ENCODE data around the gene REST.
"Not testable (repeated sequence)": the region's sequence is repeated elsewhere in the genome, so short reads cannot be mapped to it uniquely, and the experiment has no call there.

The REST gene

DNA sequence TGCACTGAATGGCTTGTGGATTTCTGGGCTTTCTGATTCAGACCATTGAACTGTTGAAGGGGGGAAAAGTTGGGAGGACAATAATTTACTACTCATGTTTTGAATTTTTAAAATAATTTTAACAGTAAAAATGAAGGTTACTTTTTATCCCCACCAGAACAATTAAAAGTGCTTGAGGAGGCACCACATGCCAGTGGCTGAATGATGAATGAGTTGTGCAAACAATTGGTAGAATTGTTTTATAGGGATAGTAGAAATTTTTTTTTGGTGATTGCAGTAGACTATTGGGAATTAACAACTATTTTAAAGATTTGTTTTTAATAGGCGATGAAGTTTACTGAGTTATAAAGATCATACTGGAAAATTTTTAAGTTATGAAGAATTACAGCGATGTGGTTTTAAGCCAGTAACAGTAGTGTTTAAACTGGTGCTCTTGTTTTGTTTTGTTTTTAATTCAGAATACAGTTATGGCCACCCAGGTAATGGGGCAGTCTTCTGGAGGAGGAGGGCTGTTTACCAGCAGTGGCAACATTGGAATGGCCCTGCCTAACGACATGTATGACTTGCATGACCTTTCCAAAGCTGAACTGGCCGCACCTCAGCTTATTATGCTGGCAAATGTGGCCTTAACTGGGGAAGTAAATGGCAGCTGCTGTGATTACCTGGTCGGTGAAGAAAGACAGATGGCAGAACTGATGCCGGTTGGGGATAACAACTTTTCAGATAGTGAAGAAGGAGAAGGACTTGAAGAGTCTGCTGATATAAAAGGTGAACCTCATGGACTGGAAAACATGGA is 2.7 kb downstream of the REST start:
- no peak for DNase-seq

- DNase-seq: no peak
Measured at GRCh38 chr4:56914336-56914735, 6.6 kb downstream of the REST start.

- DNase-seq: not testable (repeated sequence)
Measured at GRCh38 chr4:56914977-56915376, 7.3 kb downstream of the REST start.

DNA sequence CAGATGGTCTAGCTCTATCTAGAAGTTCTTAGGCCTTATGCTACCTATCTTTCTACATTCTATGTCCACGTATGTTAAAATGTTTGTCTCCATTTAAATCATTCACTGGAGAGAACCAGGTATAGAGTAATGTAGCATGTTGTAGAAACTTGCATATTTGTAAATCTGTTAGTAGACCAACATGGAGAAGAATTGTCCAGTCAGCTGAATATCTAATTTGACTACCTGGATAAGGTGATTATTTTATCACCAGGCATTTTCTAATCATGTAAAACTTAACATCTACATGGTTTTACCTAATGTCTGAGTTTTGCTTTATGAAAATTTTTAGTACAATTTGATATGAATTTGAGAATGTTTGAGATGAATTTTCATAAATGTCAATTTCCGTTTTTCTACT is 19.5 kb downstream of the REST start:
- no peak for DNase-seq

- no peak for DNase-seq
Measured at GRCh38 chr4:56930638-56931037, 22.9 kb downstream of the REST start.

DNA sequence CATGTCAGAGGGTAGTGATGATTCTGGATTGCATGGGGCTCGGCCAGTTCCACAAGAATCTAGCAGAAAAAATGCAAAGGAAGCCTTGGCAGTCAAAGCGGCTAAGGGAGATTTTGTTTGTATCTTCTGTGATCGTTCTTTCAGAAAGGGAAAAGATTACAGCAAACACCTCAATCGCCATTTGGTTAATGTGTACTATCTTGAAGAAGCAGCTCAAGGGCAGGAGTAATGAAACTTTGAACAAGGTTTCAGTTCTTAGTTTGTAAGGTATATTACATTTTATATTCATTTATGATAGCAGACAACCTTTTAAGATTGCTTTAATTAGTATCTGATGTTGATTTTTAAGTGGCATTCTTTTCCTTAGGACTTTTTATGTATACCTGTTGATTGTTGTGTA is 24.2 kb downstream of the REST start:
- no peak for DNase-seq

- no peak for DNase-seq
Measured at GRCh38 chr4:56937262-56937661, 29.6 kb downstream of the REST start.

DNA sequence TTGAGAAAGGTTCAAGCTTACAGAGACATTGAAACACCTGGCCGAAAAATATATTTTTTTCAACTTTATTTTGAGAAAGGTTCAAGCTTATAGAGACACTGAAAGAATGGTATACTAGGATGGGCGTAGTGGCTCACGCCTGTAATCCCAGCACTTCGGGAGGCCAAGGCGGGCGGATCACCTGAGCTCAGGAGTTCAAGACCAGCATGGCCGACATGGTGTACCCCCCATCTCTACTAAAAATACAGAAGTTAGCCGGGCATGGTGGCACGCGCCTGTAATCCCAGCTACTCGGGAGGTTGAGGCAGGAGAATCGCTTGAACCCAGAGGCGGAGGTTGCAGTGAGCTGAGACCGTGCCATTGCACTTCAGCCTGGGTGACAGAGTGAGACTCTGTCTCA is 32.1 kb downstream of the REST start:
- DNase-seq: not testable (repeated sequence)

- no peak for DNase-seq
Measured at GRCh38 chr4:56940403-56940802, 32.7 kb downstream of the REST start.

- no peak for DNase-seq
Measured at GRCh38 chr4:56940971-56941370, 33.3 kb downstream of the REST start.

GRCh38 chr4:56941403-56941802 is 33.7 kb downstream of the REST start:
- DNase-seq: no peak

DNA sequence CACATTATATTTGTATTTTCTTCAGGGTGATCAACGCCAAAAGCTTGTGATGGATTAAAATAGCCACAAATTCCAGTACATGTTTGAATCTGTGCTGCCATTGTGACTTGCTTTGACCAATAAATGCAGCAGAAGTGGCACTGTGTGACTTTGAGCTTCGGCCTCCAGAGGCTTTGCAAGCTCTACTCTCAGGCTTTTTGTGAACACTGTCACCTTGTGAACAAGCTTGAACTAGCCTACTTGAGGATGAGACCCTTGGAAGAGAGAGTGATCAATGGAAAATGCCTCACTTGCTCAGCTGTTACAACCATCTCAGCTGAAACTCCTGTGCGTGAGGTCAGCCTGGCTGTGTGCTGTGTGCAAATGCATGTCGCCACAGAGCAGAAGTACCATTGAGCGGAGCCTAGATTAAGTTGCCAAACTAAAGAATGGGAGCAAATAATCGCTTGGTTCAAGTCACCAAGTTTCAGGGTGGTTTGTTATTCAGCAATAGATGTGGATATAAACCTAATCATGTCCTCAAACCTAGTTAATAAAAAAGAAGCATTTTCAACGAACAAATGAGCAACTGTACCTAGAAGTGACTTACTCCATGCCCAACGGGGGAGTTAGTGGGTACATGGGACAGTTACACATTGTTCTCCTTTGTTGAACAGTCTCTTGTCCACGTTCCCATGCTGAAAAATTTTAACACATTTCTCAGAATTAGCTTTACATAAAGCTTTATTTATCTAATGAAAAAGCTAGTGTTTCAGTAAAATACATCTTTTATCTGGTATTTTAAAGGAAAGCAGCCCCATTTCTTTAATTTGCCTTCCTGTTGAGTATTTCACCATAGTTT is 46.2 kb downstream of the REST start:
- no peak for DNase-seq

DNA sequence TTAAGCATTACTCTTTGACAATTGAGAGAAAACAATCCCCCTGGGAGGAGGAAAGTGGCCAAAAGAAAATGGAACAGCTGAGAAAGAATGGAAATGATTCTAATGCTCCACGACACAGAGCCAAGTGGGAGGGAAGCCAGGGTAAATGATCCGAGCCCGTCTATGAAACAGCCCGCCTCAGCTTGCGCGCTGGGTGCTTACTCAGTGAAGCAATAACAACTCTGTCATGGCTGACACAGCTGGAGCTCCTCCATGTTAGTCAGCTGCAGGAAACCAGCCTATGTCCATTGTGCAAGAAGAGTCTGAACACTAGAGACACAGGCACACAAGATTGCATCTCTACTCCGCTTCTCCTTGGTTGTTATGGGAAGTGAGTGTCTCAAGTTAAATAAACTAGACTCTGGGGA is 50.4 kb downstream of the REST start:
- no peak for DNase-seq

DNA sequence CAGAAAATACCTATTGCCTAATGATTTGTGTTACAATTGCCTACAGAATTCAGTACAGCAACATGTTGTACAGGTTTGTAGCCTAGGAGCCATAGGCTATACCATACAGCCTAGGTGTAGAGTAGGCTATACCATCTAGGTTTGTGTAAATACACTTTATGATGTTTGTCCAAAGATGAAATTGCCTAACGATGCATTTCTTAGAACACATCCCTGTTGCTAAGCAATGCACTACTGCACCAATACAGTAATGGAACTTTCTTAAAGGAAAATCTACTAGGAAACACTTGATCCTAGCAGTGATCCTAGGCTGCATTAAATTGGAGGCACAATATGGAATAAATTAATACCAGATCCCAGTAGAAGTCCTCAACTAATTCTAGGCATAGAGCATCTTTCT is 51.4 kb downstream of the REST start:
- DNase-seq: no peak

- no peak for DNase-seq
Measured at GRCh38 chr4:56961107-56961500, 53.4 kb downstream of the REST start.

DNA sequence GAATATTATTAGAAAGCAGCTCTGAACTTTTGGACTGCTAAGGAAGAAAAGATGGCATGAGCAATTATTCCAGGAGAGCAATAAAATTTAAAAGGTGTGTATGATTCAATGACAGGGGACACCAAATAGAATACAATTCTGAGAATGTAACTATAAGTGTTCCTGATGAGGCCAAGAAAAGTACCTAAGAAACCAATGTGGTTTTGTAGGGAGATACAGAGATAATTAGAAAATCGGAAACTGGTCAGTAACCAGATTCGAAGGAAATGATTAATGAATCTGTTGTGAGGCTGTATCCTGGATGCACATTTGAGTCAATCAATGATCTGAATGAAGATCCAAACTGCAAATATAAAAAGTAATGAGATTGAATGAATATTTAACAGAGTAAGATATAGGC is 63.7 kb downstream of the REST start:
- DNase-seq: no peak

DNA sequence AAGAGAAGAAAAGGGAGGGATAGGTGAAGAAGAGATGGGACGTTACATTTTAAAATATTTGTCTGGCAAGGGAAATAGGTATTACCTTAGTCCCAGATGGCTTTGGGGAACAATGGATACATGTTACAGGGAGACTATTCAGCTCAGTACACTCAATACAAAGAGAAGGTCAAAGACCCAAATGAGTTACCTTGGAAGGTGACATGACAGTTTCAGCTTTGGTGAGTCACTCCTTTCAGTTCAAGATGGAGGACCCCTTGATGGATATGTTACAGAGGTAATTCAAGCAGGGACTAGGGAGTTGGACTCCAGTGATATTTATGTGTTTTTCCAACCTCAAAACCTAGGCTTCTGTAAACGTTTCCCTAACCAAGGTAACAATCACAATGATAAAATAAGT is 64.7 kb downstream of the REST start:
- no peak for DNase-seq

DNA sequence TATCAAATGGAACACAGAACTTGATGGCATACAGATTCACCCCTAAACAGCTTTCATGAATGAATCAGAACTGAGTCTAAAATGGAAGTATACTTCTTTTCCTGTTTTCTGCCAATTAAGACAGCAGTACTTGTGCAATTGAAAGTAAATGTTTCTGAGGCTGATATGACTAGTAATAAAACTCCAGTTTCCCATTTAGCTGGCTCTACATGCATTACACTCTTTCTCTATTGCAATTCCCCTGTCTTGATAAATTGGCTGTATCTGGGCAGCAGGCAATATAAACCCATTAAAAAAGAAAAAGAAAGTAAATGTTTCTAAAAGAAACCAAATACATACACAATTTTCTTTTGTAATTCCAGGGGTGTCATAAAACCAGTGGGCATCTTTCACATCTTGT is 65.1 kb downstream of the REST start:
- no peak for DNase-seq

- DNase-seq: no peak
Measured at GRCh38 chr4:56973336-56973735, 65.6 kb downstream of the REST start.

DNA sequence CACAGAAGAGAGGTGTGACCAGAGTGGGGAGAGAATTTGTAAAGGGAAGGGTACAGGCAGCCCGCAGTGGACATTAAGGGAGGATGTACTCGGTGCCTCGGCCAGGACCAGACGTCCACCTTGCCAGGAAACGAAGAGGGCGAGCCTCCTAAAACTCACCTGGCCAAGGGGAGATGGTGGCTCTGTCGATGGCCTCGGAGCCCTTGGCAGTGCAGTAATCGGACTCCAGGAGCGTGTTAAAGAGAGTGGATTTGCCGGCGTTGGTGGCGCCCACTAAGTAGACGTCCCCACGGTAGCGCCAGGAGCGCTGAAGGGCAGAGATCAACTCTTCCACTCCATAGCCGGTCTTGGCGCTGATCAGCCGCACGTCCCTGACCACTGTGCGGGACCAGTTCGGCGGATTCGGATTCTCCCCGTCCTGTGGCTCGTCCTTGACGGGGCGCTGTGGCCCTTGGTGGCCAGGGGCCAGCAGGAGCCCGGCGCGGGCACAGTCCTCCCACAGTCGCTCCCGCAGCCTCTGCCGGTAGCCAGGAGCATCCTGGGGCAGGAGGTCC is 68.7 kb downstream of the REST start:
- DNase-seq: no peak

- peak; percentile 49 for DNase-seq
Measured at GRCh38 chr4:56976837-56977320, 69.2 kb downstream of the REST start.

GRCh38 chr4:56977321-56978012 is 69.8 kb downstream of the REST start, which contains the start of gene NOA1:
Gene NOA1 (minus strand): TSS chr4:56977606. CDS start chr4:56977585, 21 bp downstream.
- peak; percentile 98 for DNase-seq

DNA sequence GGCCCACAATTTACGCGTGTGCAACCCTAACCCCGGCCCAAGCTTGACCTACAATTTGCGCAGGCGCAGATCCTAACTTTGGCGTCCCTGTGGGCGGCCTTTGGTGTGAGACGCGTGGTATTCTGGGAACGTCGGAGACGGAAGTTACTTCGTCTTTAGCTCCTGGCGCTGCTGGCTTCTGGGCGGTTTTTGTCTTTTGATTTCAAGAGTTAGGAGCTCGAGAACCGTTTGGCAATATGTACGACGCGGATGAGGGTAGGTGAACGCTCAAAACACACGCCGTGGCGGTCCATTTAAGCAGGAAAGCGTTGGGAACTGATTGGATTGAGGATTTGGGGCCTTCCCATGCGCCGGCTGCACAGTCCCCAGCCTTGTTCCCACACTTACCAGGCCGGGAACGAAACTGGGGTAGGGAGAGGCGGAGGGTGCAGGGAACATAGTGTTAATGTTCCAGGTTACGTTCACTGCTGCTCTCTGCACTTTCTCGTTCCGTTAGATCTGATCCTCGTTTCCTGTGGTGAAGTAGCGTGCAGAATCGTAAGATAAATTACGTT is 71.1 kb downstream of the REST start, which contains the start of gene POLR2B:
TSS of gene POLR2B (plus strand) at position 147 of the 554 bp plus-strand sequence. CDS start at position 237, 90 bp downstream.
- peak; percentile 81 for DNase-seq

Measured in activated CD8-positive, alpha-beta memory T cell treated with anti-CD3 and anti-CD28 coated beads, Interleukin-2, amount 50 U/mL, for 4 hours (primary cell).